KOPT-K1 (cell line): ENCODE measurements around the gene TMEM255B.
"Not testable (repeated sequence)": the region's sequence is repeated elsewhere in the genome, so short reads cannot be mapped to it uniquely, and the experiment has no call there.

Experiments used
- H3K27ac ChIP-seq: fragments of 200-600 bp; sonication (generic); 2 replicates; pipeline ENCODE4 v1.5.1; 2016; ENCODE audit warnings: antibody characterized with exemption, mild to moderate bottlenecking, low read depth, low read length; ENCODE audit not compliant: poor library complexity, severe bottlenecking
- H3K36me3 ChIP-seq: fragments of 200-600 bp; sonication (generic); 2 replicates; pipeline ENCODE4 v1.5.1; 2017; ENCODE audit warnings: antibody characterized with exemption, mild to moderate bottlenecking, low read length, moderate library complexity; ENCODE audit not compliant: insufficient read depth
- H3K9me3 ChIP-seq: fragments of 200-600 bp; sonication (generic); 2 replicates; pipeline ENCODE4 v1.5.1; 2017; ENCODE audit warnings: antibody characterized with exemption, low read length, mild to moderate bottlenecking; ENCODE audit not compliant: insufficient read depth, poor library complexity, severe bottlenecking

The TMEM255B gene

DNA sequence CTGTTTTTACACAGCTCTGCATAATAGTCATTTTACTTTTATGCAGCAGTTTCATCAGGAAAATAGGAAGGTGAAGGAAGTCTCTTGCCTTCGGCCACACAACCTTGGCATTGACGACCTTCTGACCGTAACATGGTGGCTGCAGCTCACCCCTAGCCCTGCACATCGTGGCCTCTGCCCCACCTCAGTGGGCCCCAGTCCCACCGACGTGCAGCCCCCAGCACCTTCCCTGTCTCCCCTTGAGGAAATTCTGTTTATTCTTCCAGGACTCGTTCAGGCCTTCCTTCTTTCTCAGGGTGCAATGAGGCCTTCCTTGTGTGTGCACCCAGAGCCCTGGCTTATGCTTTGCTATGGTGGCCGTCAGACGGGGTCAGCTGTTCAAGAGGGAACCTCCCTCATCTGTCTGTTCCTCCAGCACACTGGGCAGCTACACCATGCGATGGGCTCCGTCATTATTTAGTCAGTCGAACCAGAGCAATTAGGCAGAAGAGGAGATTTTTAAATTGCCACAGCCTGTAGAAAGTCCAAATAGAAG, 33.3 kb downstream of the TMEM255B start:
- no peak overlapping the region for H3K27ac ChIP-seq
- no peaks in the 10 kb centered on the region for H3K9me3 ChIP-seq
- no peaks in the 10 kb centered on the region for H3K36me3 ChIP-seq

DNA sequence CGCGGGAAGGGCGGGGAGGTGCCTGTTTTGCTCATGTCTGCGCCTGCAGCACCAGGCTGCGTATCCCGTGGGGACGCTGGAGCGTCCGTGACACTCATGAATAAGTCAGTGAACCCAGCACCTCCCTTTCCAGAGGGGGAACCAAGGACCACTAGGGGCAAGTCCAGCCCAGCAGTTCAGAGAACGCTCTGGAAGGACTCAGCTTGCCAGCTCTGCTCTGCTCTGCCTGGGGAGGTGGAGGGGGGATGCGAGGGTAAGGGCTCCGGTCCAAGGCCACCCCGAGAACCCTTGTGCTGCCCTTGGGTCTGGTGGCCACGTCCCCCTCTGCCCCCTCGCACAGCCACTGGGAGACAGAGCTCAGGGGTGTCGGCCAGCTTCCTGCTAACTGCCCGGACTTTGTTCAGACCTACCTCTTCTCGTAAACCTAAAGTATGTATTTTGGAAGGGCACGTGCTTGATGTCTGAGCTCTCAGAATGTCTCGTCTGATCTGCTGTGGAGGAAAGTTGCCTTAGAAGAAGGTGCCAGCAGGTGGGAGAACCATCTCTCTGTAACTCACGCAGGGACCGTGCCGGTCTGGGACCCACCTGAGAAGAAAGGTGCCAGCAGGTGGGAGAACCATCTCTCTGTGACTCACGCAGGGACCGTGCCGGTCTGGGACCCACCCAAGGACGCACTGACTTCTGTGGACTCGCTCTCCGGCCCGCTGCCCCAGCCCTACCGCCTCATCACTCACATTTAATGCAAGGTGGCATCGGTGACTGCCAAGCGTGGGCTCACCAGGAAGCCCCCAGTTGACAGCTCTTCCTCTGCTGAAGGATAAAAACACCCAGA, 34.1 kb downstream of the TMEM255B start:
- Histone ChIP-seq H3K9me3 (no peaks in the 10 kb centered on the region), H3K36me3 (no peaks in the 10 kb centered on the region), H3K27ac (no peak overlapping the region)

DNA sequence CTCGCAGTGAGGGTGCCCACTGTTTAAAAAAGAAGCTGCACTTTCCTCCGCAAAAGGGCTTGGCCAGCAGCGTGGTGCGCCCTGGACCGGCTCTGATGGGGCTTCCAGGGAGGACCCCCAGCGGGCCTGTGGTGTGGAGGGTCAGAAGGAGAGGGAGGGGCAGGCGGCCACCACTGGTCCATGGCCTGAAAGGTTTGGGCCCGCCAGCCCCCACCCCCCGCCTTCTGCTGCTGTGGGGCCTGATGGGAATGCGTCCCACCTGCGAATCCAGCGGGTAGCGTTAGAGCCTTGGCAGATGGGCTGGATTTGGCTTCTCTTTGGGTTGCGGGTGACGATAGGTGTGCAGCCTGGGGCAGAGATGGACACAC, 34.7 kb downstream of the TMEM255B start:
- Histone ChIP-seq H3K36me3 (no peaks in the 10 kb centered on the region), H3K27ac (no peak overlapping the region), H3K9me3 (no peaks in the 10 kb centered on the region)

DNA sequence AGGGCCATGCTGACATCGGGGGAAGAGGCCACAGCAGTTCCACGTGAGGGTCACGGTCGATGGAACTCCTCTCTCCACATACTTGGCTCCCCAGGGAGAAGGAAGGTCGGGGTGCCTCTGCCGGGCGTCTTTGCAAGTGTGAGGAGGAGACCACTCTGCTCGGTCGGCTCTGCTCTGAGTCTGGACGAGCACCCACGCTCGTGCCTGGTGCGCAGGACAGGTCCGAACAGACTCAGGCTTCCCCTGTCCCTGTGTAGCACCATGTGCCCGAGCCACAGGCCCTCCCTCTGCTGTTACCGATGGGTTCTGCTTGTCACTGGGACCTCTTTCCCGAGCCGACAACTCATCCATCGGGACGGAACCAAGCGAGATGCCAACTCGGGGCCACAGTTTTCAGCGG, 35.1 kb downstream of the TMEM255B start:
- Histone ChIP-seq H3K27ac (no peak overlapping the region), H3K36me3 (no peaks in the 10 kb centered on the region), H3K9me3 (no peaks in the 10 kb centered on the region)

DNA sequence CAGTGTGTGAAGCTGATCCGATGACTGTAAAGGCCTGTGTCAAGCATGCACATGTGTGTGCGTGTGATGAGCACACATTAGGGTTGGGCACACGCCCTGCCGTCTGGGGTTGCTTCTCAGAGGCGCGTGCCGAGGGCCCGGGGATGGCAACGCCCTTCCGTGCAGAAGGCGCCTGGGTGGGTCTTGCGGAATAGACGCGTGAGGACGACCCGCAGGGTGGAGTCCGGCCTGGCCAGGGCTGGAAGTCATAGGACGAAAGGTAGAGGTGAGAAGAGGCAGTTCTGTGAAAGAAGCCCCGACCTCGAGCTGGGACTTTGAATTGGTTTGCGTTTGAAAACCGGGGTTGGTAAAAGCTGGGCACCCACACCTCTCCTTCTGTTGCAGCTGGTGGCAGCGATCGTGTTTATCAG, 35.7 kb downstream of the TMEM255B start:
- Histone ChIP-seq H3K36me3 (no peaks in the 10 kb centered on the region), H3K9me3 (no peaks in the 10 kb centered on the region), H3K27ac (no peak overlapping the region)

DNA sequence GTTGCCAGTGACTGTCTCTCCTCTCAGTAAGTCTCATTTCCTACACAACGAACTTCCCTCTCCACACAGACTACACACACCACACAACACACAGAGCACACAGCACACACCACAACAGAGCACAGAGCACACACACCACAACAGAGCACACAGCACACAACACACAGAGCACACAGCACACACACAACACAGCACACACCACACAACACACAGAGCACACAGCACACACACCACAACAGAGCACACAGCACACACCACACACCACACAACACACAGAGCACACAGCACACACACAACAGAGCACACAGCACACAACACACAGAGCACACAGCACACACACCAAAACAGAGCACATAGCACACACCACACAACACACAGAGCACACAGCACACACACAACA, 36.3 kb downstream of the TMEM255B start:
- H3K27ac ChIP-seq, H3K9me3 ChIP-seq, H3K36me3 ChIP-seq: not testable (repeated sequence)

DNA sequence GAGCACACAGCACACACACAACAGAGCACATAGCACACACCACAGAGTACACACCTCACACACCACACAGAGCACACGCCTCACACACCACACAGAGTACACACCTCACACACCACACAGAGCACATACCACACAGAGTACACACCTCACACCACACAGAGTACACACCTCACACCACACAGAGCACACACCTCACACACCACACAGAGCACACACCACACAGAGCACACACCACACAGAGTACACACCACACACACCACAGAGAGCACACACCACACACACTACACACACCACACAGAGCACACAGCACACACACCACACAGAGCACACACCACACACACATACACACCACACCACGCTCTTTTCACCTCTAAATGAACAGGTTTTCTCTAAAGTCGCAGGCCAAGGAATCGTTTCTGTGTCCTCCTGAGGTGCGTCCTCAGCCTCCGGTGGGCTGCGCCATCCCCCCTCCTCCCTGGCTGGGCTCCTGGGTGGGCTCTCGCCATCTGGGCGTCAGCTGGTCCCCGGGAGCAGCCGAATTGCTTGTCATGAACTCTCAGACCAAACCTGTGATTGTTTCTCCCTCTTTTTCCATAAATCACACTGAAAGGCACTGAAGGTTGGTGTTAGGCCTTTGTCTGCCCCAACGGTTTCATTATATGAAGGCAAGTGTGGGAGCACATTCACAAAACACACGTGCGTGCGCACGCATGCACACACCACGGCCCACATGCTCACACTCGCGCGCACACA, 37.4 kb downstream of the TMEM255B start:
- Histone ChIP-seq H3K9me3 (no peaks in the 10 kb centered on the region), H3K36me3 (no peaks in the 10 kb centered on the region), H3K27ac (no peak overlapping the region)

DNA sequence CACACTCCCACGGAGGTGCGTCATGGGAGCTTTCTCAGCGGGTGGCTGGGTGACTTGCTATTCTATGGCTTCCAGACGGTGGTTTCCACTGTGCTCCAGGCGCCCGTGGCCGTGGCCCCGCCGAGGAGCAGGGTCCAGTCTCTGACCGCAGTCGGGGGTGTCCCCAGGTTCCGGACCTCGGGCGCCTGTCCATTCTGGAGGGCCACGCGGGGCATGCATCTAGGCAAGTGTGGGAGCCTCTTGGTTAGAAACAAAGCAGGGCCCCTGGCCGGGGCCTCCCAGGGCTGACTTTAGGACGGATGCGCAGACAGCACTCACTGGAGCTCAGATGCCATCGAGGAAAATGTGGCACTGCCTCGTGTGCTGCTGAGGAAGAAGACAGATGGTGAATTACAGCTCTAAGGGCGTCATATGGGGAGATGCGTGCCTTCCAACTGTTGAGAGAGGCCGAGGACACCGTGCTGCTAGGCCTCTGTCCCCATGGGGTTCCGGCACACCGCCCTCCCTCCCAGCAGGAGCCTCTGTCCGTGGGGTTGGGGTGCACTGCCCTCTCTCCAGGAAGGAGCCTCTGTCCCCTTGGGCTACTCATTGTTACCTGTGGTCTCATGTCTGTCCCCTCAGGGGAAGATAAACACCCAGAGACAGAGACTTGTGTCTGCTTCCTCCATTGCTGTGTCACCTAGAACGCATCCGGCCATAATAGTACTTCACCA, 38.1 kb downstream of the TMEM255B start:
- H3K9me3 ChIP-seq, result no peaks in the 10 kb centered on the region
- H3K36me3 ChIP-seq, result no peaks in the 10 kb centered on the region
- H3K27ac ChIP-seq, result no peak overlapping the region

DNA sequence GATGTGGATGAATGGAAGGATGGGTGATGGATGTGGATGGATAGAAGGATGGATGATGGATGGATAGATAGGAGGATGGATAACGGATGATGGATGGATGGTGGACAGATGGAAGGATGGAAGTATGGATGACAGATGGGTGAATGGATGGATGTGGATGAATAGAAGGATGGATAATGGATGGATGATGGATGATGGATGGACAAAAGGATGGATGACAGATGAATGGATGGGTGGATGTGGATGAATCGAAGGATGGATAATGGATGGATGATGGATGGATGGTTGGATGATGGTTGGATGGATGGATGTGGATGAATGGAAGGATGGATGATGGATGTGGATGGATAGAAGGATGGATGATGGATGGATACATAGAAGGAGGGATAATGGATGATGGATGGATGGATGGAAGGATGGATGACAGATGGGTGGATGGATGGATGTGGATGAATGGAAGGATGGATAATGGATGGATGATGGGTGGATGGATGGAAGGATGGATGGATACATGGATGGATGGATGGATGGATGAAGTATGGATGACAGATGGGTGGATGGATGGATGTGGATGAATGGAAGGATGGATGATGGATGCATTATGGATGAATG, 39.3 kb downstream of the TMEM255B start:
- Histone ChIP-seq H3K9me3 (no peaks in the 10 kb centered on the region), H3K36me3 (no peaks in the 10 kb centered on the region), H3K27ac (no peak overlapping the region)

DNA sequence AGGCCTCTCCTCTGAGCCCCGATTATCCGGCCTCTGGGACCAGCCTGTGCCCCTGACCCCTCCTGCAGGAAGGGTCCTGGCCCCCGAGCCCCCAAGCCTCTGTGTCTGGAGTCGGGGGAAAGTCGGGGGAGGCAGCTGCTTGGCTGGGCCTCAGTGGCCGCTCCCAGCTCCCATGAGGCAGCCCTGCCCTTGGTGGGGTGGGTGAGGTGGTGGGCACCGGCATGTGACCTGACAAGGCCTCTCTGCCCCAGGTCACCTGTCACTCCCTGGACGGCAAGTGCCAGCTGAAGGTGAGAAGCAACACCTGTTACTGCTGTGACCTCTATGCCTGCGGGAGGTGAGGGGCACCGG, 41.5 kb downstream of the TMEM255B start:
- Histone ChIP-seq H3K9me3 (no peaks in the 10 kb centered on the region), H3K27ac (no peak overlapping the region), H3K36me3 (no peaks in the 10 kb centered on the region)

DNA sequence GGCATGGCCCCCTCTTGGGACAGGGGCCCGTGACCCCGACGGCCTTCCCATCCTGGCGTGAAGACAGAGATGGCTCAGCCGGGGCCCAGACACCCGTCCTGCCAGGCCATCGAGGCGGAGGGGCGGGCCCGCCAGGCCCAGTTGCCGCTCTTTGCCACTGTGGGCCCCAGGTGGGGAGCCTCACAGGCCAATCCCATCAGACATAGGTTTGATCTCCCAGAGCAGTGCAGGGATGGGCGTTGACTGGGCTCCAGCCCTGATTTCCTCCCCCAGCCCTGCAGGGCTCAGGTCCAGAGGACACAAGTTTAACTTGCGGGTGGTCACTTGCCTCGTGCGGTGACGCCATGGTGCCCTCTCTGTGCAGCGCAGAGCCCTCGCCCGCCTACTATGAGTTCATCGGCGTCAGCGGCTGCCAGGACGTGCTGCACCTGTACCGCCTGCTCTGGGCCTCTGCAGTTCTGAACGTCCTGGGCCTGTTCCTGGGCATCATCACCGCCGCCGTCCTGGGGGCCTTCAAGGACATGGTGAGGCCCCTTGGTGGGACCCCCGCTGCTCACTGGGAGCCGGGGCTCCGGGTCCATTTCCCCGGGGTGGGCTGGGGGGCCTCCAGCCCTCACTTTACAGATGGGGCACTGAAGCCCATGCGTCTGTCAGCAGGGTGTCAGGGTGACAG, 42.4 kb downstream of the TMEM255B start:
- Histone ChIP-seq H3K27ac (no peak overlapping the region), H3K36me3 (no peaks in the 10 kb centered on the region), H3K9me3 (no peaks in the 10 kb centered on the region)

DNA sequence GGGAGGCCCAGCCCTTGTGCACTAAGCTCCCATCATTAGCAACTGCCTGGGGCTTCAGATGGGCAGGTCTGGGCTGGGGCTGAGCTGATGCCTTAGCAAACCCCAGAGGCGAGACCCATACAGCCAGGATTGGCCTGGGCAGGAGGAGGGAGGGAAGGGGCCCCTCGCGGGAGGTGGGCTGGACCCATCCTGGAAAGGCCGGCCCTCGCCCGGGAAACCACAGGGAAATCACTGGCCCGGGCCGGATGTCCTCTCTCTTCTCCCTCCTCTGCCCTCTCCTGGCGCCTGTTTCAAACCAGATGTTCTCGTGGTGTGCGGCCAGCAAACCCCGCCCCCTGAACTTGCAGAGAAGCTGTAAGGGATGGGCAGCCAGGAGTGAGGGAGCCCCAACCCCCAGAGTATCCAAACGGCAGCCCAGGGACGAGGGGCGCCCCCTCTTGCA, 43.1 kb downstream of the TMEM255B start:
- no peak overlapping the region for H3K27ac ChIP-seq
- H3K36me3 ChIP-seq, result no peaks in the 10 kb centered on the region
- peaks cover 5% of the 10 kb centered on the region for H3K9me3 ChIP-seq

DNA sequence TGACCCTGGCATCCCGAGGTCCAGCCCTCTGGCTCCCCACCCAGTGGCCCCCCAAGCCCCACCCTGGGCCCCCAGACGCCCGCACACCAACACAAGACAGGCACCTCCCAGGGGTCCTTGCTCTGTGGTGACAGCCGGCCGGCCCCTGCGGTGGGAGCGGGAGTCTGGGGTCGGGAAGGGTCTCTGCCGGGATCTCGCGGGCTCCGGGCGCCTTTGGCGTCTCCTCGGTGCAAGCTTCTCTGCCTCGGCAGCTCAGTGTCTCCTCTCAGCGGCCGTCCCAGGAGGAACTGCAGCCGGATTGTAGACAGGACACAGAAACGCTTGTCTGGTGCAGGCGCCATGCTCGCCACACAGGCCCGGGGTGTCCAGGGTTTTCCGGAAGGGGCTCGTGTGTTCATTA, 43.7 kb downstream of the TMEM255B start:
- H3K9me3 ChIP-seq, result peaks cover 11% of the 10 kb centered on the region
- no peak overlapping the region for H3K27ac ChIP-seq
- no peaks in the 10 kb centered on the region for H3K36me3 ChIP-seq

DNA sequence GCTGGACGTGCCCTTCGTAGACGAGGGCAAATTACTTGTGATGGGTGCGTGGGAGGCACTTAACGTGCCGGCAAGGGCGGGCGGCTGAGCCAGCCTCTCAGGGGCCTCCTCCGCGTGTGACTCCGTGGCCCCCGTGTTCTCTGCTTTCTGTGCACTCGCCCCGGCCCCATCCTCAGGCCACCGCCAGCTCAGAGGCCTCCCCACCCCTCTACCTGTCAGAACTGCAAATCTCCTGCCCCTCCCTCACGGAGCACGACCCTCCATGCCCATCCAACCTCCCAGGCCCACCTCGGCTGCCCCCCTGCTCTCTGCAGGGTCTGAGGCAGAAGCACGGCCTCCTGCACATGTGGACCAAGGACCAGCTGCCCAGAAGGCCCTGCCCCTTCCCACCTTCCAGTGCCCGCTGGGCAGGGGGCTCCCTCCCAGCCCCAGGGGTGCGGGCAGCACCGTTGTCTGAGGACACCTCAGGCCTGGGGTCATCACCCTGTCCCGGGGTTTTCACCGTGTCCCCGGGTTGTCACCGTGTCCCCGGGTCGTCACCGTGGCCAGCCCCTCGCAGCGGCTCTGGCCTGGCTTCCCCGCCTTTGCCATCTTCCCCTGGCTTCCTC, 44.5 kb downstream of the TMEM255B start:
- no peak overlapping the region for H3K27ac ChIP-seq
- H3K9me3 ChIP-seq, result peaks cover 19% of the 10 kb centered on the region
- H3K36me3 ChIP-seq, result no peaks in the 10 kb centered on the region
